Mesenteric fat pad (tissue), 1 donor: Measurements from ENCODE around the gene PCDHA11. TPM values are rescaled to one million over a fixed set of nuclear protein-coding genes. Genes with fewer than 3 reads are reported as not detected.
"Not testable (repeated sequence)": the region's sequence is repeated elsewhere in the genome, so short reads cannot be mapped to it uniquely, and the experiment has no call there.

ENCODE experiments used
- DNase-seq: peaks from one replicate; pipeline ENCODE4 v3.0.0-alpha.2; 2020; ENCODE audit warnings: low spot score
- long read RNA-seq: library from polyadenylated mRNA; unstranded; transcript quantifications from one replicate; pipeline ENCODE4 v2.0.0, GENCODE V29; 2020
- total RNA-seq: library from RNA; stranded (reverse); fragmentation: NEBNext Ultra II Directional; extraction: Animal tissue kit (Norgen Biotek cat#: 25700); gene quantifications from one replicate; pipeline ENCODE4 v1.2.1, GENCODE V29; 2021
- donor health status: DM: yes; HTN: yes; CAD: no.

The PCDHA11 gene
- total RNA-seq: 0.26 TPM
- long read RNA-seq: 0 reads

- no peak for DNase-seq
These were observed at the start of gene PCDHA11 for GRCh38 chr5:140868721-140869554. PCDHA11 (plus strand) TSS chr5:140868957; CDS start chr5:140869104, 147 bp downstream.

- DNase-seq: no peak
These were observed 47.1 kb upstream of the PCDHA11 start, which contains the start of gene PCDHA5 for GRCh38 chr5:140821375-140822280. PCDHA5 (plus strand) TSS chr5:140821613.

DNA sequence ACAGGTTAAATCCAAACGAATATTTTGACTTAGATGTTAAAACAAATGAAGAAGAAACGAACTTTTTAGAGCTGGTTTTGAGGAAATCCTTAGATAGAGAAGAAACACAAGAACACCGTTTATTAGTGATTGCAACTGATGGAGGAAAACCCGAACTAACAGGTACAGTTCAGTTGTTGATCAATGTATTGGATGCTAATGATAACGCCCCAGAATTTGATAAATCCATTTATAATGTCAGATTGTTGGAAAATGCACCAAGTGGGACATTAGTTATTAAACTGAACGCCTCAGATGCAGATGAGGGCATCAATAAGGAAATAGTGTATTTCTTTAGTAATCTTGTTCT lies 46.5 kb upstream of the PCDHA11 start:
- no peak for DNase-seq

GRCh38 chr5:140822969-140823368 lies 45.8 kb upstream of the PCDHA11 start:
- not testable (repeated sequence) for DNase-seq

DNA sequence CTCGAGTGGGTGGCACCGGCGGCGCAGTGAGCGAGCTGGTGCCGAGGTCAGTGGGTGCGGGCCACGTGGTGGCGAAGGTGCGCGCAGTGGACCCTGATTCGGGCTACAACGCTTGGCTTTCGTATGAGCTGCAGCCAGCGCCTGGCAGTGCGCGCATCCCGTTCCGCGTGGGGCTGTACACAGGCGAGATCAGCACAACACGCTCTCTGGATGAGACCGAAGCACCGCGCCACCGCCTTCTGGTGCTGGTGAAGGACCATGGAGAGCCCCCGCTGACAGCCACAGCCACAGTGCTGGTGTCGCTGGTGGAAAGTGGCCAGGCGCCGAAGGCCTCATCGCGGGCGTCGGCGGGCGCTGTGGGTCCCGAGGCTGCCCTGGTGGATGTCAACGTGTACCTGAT lies 45.3 kb upstream of the PCDHA11 start:
- no peak for DNase-seq

GRCh38 chr5:140827704-140828361 lies 40.9 kb upstream of the PCDHA11 start, which contains the start of gene PCDHA6:
PCDHA6 (plus strand) TSS chr5:140827960; CDS start chr5:140828092, 132 bp downstream.
- no peak for DNase-seq

DNA sequence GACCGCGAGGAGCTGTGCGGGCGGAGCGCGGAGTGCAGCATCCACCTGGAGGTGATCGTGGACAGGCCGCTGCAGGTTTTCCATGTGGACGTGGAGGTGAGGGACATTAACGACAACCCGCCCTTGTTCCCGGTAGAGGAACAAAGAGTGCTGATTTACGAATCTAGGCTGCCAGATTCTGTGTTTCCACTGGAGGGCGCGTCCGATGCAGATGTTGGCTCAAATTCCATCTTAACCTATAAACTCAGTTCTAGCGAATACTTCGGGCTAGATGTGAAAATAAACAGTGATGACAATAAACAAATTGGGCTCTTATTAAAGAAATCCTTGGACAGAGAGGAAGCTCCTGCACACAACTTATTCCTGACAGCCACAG lies 40.4 kb upstream of the PCDHA11 start:
- no peak for DNase-seq

- DNase-seq: not testable (repeated sequence)
These were observed 39.0 kb upstream of the PCDHA11 start for GRCh38 chr5:140829511-140830501.

- DNase-seq: no peak
These were observed 34.8 kb upstream of the PCDHA11 start, which contains the start of gene PCDHA7 for GRCh38 chr5:140833993-140834392. PCDHA7 (plus strand) TSS chr5:140834269; CDS start chr5:140834384, 115 bp downstream.

DNA sequence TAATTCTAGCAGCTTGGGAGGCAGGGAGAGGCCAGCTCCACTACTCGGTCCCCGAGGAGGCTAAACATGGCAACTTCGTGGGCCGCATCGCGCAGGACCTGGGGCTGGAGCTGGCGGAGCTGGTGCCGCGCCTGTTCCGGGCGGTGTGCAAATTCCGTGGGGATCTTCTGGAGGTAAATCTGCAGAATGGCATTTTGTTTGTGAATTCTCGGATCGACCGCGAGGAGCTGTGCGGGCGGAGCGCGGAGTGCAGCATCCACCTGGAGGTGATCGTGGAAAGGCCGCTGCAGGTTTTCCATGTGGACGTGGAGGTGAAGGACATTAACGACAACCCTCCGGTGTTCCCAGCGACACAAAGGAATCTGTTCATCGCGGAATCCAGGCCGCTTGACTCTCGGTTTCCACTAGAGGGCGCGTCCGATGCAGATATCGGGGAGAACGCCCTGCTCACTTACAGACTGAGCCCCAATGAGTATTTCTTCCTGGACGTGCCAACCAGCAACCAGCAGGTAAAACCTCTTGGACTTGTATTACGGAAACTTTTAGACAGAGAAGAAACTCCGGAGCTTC lies 34.2 kb upstream of the PCDHA11 start:
- not testable (repeated sequence) for DNase-seq

GRCh38 chr5:140835622-140836510 lies 32.9 kb upstream of the PCDHA11 start:
- peak; percentile 89 for DNase-seq

DNA sequence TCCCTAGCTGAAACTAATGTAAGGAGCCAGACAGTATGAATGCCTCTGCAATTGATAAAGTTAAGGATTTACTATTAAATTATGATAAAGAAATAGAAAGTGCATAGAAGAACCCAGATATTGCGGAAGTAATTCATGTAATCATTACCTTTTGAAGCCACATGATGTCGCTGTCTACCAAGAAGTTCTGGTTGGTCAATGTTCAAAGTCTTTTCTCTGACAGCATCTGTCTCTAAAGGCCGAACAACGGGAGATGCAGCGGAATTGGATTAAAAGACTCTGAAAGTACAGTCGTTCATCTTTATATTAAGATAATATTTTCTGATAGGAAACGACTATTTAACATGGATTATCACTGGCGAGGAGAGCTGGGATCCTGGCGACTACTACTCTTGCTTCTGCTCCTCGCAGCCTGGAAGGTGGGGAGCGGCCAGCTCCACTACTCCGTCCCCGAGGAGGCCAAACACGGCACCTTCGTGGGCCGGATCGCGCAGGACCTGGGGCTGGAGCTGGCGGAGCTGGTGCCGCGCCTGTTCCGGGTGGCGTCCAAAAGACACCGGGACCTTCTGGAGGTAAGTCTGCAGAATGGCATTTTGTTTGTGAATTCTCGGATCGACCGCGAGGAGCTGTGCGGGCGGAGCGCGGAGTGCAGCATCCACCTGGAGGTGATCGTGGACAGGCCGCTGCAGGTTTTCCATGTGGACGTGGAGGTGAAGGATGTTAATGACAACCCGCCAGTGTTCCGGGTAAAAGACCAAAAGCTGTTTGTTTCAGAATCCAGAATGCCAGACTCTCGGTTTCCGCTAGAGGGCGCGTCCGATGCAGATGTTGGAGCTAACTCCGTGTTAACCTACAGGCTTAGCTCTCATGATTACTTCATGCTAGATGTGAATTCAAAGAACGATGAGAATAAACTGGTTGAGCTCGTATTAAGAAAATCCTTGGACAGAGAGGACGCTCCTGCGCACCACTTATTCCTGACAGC lies 27.5 kb upstream of the PCDHA11 start, which contains the start of gene PCDHA8:
Gene PCDHA8 (plus strand): TSS at position 210 of the 985 bp plus-strand sequence. CDS start 135 bp downstream, at position 345.
- peak; percentile 72 for DNase-seq

- DNase-seq: peak; percentile 74
These were observed 25.7 kb upstream of the PCDHA11 start for GRCh38 chr5:140842798-140843733.

- DNase-seq: not testable (repeated sequence)
These were observed 20.3 kb upstream of the PCDHA11 start, which contains the start of gene PCDHA9 for GRCh38 chr5:140848139-140849102. PCDHA9 (plus strand) TSS chr5:140848382; CDS start chr5:140848496, 114 bp downstream.
